Measurements from ENCODE around the gene SMARCE1. TPM values are rescaled to one million over a fixed set of nuclear protein-coding genes. Genes with fewer than 3 reads are reported as not detected.

Gene SMARCE1
- total RNA-seq, 1 experiment from 2014 or later: 57.9 TPM

GRCh38 chr17:40658396-40658795, 10.8 kb upstream of the SMARCE1 start:
- intact Hi-C loops (cut with micrococcal nuclease): no loop called here
- Histone ChIP-seq H3K36me3 (ENCODE audit: low read depth, low read length) (no peaks in the 10 kb centered on the region), H2AFZ (ENCODE audit: low read length) (no peak overlapping the region), H3K79me2 (ENCODE audit: low read length) (no peaks in the 10 kb centered on the region), H3K9ac (ENCODE audit: low read length) (no peak overlapping the region), H3F3A (ENCODE audit: low read length, unreplicated experiment) (no peaks in the 10 kb centered on the region), H3K4me2 (ENCODE audit: low read length) (no peak overlapping the region), H3K4me3 (ENCODE audit: low read length) (no peak overlapping the region), H3K27me3 (ENCODE audit: low read length) (no peaks in the 10 kb centered on the region), H3K9me3 (ENCODE audit: low read length) (no peaks in the 10 kb centered on the region), H3K4me1 (ENCODE audit: insufficient read depth, low read length) (no peaks in the 10 kb centered on the region), H3K9me2 (replicated peaks; ENCODE audit: low read length) (no peaks in the 10 kb centered on the region), H4K20me1 (ENCODE audit: low read length) (no peaks in the 10 kb centered on the region), H3K27ac (ENCODE audit: low read length) (no peak overlapping the region)
- ATAC-seq (no peak), DNase-seq (no peak)
- no peak for TF ChIP-seq CTCF (conservative IDR thresholded peaks at IDR 0.05; ENCODE audit: low read depth, low read length)
- TF ChIP-seq EZH2 (IDR thresholded peaks at IDR 0.05; ENCODE audit: low read length, unreplicated experiment): no peak
- no peak for TF ChIP-seq EZH2phosphoT487 (IDR thresholded peaks at IDR 0.05; ENCODE audit: borderline replicate concordance, low read length)
- ChIA-PET CTCF (no interaction called here), POLR2A (ENCODE audit: unreplicated experiment) (no interaction called here)
- no TSS peak for BruUV-seq (replicated peaks)

GRCh38 chr17:40651939-40652338, 4.3 kb upstream of the SMARCE1 start:
- CTCF ChIA-PET: no interaction called here
- no TSS peak for BruUV-seq (replicated peaks)
- no peaks in the 10 kb centered on the region for H4K20me1 ChIP-seq (ENCODE audit: low read length)

More at GRCh38 chr17:40651939-40652338, 4.3 kb upstream of the SMARCE1 start:
- H3K27me3 ChIP-seq (ENCODE audit: low read length): no peaks in the 10 kb centered on the region
- peaks cover 6% of the 10 kb centered on the region; the same call in 1 of the 2 replicates for H3K4me1 ChIP-seq (ENCODE audit: insufficient read depth, low read length)
- no peak overlapping the region for H3K4me2 ChIP-seq (ENCODE audit: low read length)
- H3K9ac ChIP-seq (ENCODE audit: low read length): no peak overlapping the region
- ATAC-seq: no peak
- no peak overlapping the region for H2AFZ ChIP-seq (ENCODE audit: low read length)
- POLR2A ChIA-PET (ENCODE audit: unreplicated experiment): no interaction called here
- H3K4me3 ChIP-seq (ENCODE audit: low read length): no peak overlapping the region
- no peaks in the 10 kb centered on the region for H3K9me2 ChIP-seq (replicated peaks; ENCODE audit: low read length)
- DNase-seq: no peak
- TF ChIP-seq CTCF (conservative IDR thresholded peaks at IDR 0.05; ENCODE audit: low read depth, low read length) (no peak), EZH2 (IDR thresholded peaks at IDR 0.05; ENCODE audit: low read length, unreplicated experiment) (no peak), EZH2phosphoT487 (IDR thresholded peaks at IDR 0.05; ENCODE audit: borderline replicate concordance, low read length) (no peak)
- H3K9me3 ChIP-seq (ENCODE audit: low read length): no peaks in the 10 kb centered on the region
- no peaks in the 10 kb centered on the region for H3K36me3 ChIP-seq (ENCODE audit: low read depth, low read length)
- intact Hi-C loops (cut with micrococcal nuclease): no loop called here
- no peak overlapping the region for H3K27ac ChIP-seq (ENCODE audit: low read length)
- peaks cover 16% of the 10 kb centered on the region for H3K79me2 ChIP-seq (ENCODE audit: low read length)
- H3F3A ChIP-seq (ENCODE audit: low read length, unreplicated experiment): no peaks in the 10 kb centered on the region
